ENCODE data around the gene DEPDC4.

The DEPDC4 gene

DNA sequence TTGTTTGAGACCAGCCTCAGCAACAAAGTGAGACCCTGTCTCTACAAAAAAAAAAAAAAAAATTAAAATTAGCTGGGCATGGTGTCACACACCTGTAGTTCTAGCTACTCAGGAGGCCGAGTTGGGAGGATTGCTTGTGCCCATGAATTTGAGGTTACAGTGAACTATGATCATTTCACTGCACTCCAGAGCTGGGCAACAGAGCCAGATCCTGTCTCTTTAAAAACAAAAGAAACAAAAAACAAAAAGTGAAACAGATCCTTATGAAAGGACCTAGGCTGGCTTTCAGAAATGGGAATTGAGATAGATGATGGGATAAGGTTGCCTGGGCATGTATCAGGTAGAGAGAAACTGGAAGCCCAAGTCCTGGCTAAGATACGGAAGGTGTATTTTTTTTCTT, 52.4 kb downstream of the DEPDC4 start:
- Histone ChIP-seq H3K9me3 (ENCODE audit: control insufficient read depth, insufficient read depth, low read length) (no peaks in the 10 kb centered on the region), H3K36me3 (ENCODE audit: control insufficient read depth, insufficient read depth, low read length) (peaks cover 83% of the 10 kb centered on the region), H3K27me3 (ENCODE audit: control insufficient read depth, insufficient read depth, low read length) (no peaks in the 10 kb centered on the region), H3K4me3 (ENCODE audit: low read depth, low read length) (no peak overlapping the region), H3K4me1 (ENCODE audit: control insufficient read depth, insufficient read depth, low read length) (no peaks in the 10 kb centered on the region), H3K27ac (ENCODE audit: low read depth, low read length) (no peak overlapping the region), H3K9ac (ENCODE audit: low read depth, low read length) (no peak overlapping the region)

GRCh38 chr12:100213016-100213891, 53.6 kb downstream of the DEPDC4 start:
- H3K27me3 ChIP-seq (ENCODE audit: control insufficient read depth, insufficient read depth, low read length) = no peaks in the 10 kb centered on the region
- peaks cover 83% of the 10 kb centered on the region for H3K36me3 ChIP-seq (ENCODE audit: control insufficient read depth, insufficient read depth, low read length)
- no peak overlapping the region for H3K4me3 ChIP-seq (ENCODE audit: low read depth, low read length)

GRCh38 chr12:100211698-100212097, 55.2 kb downstream of the DEPDC4 start:
- H3K4me3 ChIP-seq (ENCODE audit: low read depth, low read length) = no peak overlapping the region
- H3K27me3 ChIP-seq (ENCODE audit: control insufficient read depth, insufficient read depth, low read length) = no peaks in the 10 kb centered on the region
- H3K27ac ChIP-seq (ENCODE audit: low read depth, low read length) = no peak overlapping the region
- H3K4me1 ChIP-seq (ENCODE audit: control insufficient read depth, insufficient read depth, low read length) = no peaks in the 10 kb centered on the region
- H3K9me3 ChIP-seq (ENCODE audit: control insufficient read depth, insufficient read depth, low read length) = no peaks in the 10 kb centered on the region
- peaks cover 90% of the 10 kb centered on the region for H3K36me3 ChIP-seq (ENCODE audit: control insufficient read depth, insufficient read depth, low read length)
- no peak overlapping the region for H3K9ac ChIP-seq (ENCODE audit: low read depth, low read length)

More at GRCh38 chr12:100213016-100213891, 53.6 kb downstream of the DEPDC4 start:
- H3K9ac ChIP-seq (ENCODE audit: low read depth, low read length) = no peak overlapping the region
- H3K9me3 ChIP-seq (ENCODE audit: control insufficient read depth, insufficient read depth, low read length) = no peaks in the 10 kb centered on the region
- no peaks in the 10 kb centered on the region for H3K4me1 ChIP-seq (ENCODE audit: control insufficient read depth, insufficient read depth, low read length)
- H3K27ac ChIP-seq (ENCODE audit: low read depth, low read length) = no peak overlapping the region

DNA sequence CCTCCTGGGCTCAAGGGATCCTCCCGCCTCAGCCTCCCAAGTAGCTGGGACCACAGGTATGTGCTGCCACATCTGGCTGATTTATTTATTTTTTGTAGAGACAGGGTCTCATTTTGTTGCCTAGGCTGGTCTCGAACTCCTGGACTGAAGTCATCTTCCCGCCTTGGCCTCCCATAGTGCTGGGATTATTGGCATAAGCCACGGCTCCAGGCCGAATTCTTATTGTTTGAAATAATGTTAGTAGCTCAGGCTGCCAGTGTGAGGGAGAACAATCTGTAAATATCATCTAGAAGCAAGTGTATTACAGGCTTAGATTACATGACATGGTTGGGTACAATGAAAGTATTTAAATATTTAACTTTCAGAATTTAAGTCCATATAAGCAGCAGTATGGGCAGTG, 58.0 kb downstream of the DEPDC4 start:
- peaks cover 87% of the 10 kb centered on the region for H3K36me3 ChIP-seq (ENCODE audit: control insufficient read depth, insufficient read depth, low read length)

GRCh38 chr12:100207311-100207710, 59.6 kb downstream of the DEPDC4 start:
- no peaks in the 10 kb centered on the region for H3K27me3 ChIP-seq (ENCODE audit: control insufficient read depth, insufficient read depth, low read length)
- H3K4me3 ChIP-seq (ENCODE audit: low read depth, low read length) = no peak overlapping the region
- H3K9ac ChIP-seq (ENCODE audit: low read depth, low read length) = no peak overlapping the region
- H3K27ac ChIP-seq (ENCODE audit: low read depth, low read length) = no peak overlapping the region
- no peaks in the 10 kb centered on the region for H3K4me1 ChIP-seq (ENCODE audit: control insufficient read depth, insufficient read depth, low read length)
- H3K9me3 ChIP-seq (ENCODE audit: control insufficient read depth, insufficient read depth, low read length) = no peaks in the 10 kb centered on the region
- peaks cover 73% of the 10 kb centered on the region for H3K36me3 ChIP-seq (ENCODE audit: control insufficient read depth, insufficient read depth, low read length)

More for the DNA sequence above, 58.0 kb downstream of the DEPDC4 start:
- Histone ChIP-seq H3K27me3 (ENCODE audit: control insufficient read depth, insufficient read depth, low read length) (no peaks in the 10 kb centered on the region), H3K4me1 (ENCODE audit: control insufficient read depth, insufficient read depth, low read length) (no peaks in the 10 kb centered on the region), H3K4me3 (ENCODE audit: low read depth, low read length) (no peak overlapping the region), H3K27ac (ENCODE audit: low read depth, low read length) (no peak overlapping the region), H3K9ac (ENCODE audit: low read depth, low read length) (no peak overlapping the region), H3K9me3 (ENCODE audit: control insufficient read depth, insufficient read depth, low read length) (no peaks in the 10 kb centered on the region)

DNA sequence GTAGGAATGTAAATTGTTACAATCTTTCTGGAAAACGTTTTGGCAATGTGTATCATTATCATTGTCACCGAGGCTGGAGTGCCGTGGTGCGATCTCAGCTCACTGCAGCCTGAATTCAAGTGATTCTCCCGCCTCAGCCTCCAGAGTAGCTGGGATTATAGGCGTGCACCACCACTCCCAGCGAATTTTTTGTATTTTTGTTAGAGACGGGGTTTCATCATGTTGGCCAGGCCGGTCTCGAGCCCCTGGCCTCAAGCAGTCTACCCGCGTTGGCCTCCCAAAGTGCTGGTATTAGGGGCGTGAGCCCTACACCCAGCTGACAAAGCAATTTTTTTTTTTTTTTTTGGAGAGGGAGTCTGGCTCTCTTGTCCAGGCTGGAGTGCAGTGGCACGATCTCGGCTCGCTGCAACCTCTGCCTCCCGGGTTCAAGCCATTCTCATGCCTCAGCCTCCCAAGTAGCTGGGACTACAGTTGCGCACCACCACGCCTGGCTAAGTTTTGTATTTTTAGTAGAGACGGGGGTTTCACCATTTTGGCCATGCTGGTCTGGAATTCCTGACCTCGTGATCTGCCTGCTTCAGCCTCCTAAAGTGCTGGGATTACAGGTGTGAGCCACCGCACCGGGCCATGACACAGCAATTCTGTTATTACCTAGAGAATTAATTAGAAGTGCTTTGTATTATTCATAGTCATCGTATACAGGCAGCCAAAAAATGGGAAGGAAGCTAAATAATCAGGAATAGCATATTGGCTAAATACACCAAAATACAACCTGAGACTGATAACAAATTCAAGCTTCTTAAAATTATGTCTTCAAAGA, 65.1 kb downstream of the DEPDC4 start:
- peaks cover 22% of the 10 kb centered on the region for H3K36me3 ChIP-seq (ENCODE audit: control insufficient read depth, insufficient read depth, low read length)
- no peaks in the 10 kb centered on the region for H3K27me3 ChIP-seq (ENCODE audit: control insufficient read depth, insufficient read depth, low read length)
- H3K9ac ChIP-seq (ENCODE audit: low read depth, low read length) = no peak overlapping the region
- H3K4me3 ChIP-seq (ENCODE audit: low read depth, low read length) = peak overlapping the region; percentile 90
- H3K27ac ChIP-seq (ENCODE audit: low read depth, low read length) = no peak overlapping the region
- H3K4me1 ChIP-seq (ENCODE audit: control insufficient read depth, insufficient read depth, low read length) = no peaks in the 10 kb centered on the region
- H3K9me3 ChIP-seq (ENCODE audit: control insufficient read depth, insufficient read depth, low read length) = no peaks in the 10 kb centered on the region

GRCh38 chr12:100200463-100201181, 66.3 kb downstream of the DEPDC4 start, which contains the start of gene ACTR6:
ACTR6 (plus strand) TSS chr12:100200815; CDS start chr12:100200852, 37 bp downstream.
- Histone ChIP-seq H3K27me3 (ENCODE audit: control insufficient read depth, insufficient read depth, low read length) (no peaks in the 10 kb centered on the region), H3K9me3 (ENCODE audit: control insufficient read depth, insufficient read depth, low read length) (no peaks in the 10 kb centered on the region), H3K9ac (ENCODE audit: low read depth, low read length) (peak within 1 kb of the TSS; percentile 66), H3K36me3 (ENCODE audit: control insufficient read depth, insufficient read depth, low read length) (peaks cover 14% of the 10 kb centered on the region), H3K4me3 (ENCODE audit: low read depth, low read length) (peak within 1 kb of the TSS; percentile 90), H3K27ac (ENCODE audit: low read depth, low read length) (peak within 1 kb of the TSS; percentile 77), H3K4me1 (ENCODE audit: control insufficient read depth, insufficient read depth, low read length) (no peaks in the 10 kb centered on the region)

DNA sequence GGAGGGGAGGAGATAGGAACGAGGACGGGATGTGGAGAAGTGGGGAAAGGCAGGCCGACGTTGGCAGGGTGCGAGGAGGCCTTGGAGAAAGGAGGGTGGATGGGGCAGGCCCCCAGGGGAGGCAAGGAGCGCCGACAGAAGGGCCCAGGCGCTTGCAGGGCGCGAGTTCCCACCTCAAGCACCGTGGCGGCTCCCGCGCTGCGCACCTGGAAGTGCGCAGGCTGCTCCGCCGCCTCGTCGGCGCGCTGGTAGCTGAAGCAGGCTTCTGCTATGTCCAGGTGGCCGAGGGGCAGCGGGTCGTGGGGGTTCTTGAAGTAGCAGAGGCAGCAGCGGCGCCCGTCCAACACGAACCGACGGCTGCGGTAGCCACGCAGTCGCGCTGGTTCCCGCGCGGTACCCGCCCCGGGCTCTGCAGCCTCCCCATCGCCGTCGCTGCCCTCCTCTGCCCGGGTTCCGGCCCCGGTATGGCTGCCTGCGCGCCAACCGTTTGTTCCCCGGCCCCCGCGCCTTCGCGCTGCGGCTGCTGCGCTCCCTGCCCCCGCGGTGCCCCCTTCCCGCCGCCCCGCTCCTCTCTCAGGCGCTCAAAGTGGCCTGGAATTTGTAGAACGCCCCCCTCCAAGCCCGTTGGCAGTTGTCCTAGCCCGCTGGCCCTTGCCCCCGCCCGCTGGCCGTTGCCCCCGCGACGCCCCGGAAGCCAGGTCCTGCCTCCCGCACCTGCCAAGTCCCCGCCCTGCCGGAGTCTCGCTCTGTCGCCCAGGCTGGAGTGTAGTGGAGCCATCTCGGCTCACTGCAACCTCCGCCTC, 67.3 kb downstream of the DEPDC4 start:
- peak overlapping the region; percentile 90 for H3K4me3 ChIP-seq (ENCODE audit: low read depth, low read length)
- H3K9me3 ChIP-seq (ENCODE audit: control insufficient read depth, insufficient read depth, low read length) = no peaks in the 10 kb centered on the region
- no peaks in the 10 kb centered on the region for H3K27me3 ChIP-seq (ENCODE audit: control insufficient read depth, insufficient read depth, low read length)

DNA sequence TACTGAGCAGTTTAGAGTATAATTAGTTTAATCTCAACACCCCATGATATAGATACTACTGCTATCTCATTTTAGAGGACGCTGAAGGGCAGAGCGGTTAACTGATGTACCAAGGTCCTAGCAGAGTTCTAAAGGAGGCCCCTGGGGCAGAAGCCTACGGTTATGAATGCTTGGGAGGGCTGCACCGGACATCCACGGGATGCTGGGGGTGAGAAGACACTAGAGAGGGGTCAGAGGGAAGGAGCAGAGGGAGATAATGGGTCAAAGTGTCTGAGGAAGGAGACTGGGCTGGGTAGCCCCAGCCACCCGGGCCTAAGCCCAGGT, 67.9 kb downstream of the DEPDC4 start:
- no peaks in the 10 kb centered on the region for H3K4me1 ChIP-seq (ENCODE audit: control insufficient read depth, insufficient read depth, low read length)
- peak overlapping the region; percentile 51 for H3K9ac ChIP-seq (ENCODE audit: low read depth, low read length)
- no peaks in the 10 kb centered on the region for H3K9me3 ChIP-seq (ENCODE audit: control insufficient read depth, insufficient read depth, low read length)
- no peaks in the 10 kb centered on the region for H3K27me3 ChIP-seq (ENCODE audit: control insufficient read depth, insufficient read depth, low read length)
- H3K36me3 ChIP-seq (ENCODE audit: control insufficient read depth, insufficient read depth, low read length) = peaks cover 19% of the 10 kb centered on the region
- no peak overlapping the region for H3K27ac ChIP-seq (ENCODE audit: low read depth, low read length)
- H3K4me3 ChIP-seq (ENCODE audit: low read depth, low read length) = peak overlapping the region; percentile 90

More for the DNA sequence above, 67.3 kb downstream of the DEPDC4 start:
- peak overlapping the region; percentile 51 for H3K9ac ChIP-seq (ENCODE audit: low read depth, low read length)
- H3K27ac ChIP-seq (ENCODE audit: low read depth, low read length) = peak overlapping the region; percentile 59
- H3K4me1 ChIP-seq (ENCODE audit: control insufficient read depth, insufficient read depth, low read length) = no peaks in the 10 kb centered on the region
- H3K36me3 ChIP-seq (ENCODE audit: control insufficient read depth, insufficient read depth, low read length) = peaks cover 14% of the 10 kb centered on the region

DNA sequence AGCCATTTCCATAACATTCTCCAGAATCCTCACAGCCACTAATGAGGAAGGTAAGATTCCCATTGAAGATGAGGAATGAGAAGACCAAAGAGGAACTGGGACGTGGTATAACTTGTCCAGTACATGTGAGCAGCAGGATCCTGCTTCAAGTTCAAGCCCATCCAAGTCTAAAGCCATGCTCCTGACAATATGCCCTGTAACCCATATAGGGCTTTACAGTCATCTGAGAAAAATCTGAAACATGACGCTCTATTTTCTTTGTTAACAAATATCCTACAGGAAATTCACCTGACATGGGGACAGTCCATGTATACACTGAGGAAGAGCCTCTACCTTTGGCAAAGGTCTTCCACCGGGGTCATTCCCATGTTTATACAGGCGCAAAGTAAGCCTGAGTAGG, 69.4 kb downstream of the DEPDC4 start:
- no peak overlapping the region for H3K9ac ChIP-seq (ENCODE audit: low read depth, low read length)
- H3K9me3 ChIP-seq (ENCODE audit: control insufficient read depth, insufficient read depth, low read length) = no peaks in the 10 kb centered on the region
- no peaks in the 10 kb centered on the region for H3K27me3 ChIP-seq (ENCODE audit: control insufficient read depth, insufficient read depth, low read length)
- H3K4me1 ChIP-seq (ENCODE audit: control insufficient read depth, insufficient read depth, low read length) = no peaks in the 10 kb centered on the region
- peaks cover 24% of the 10 kb centered on the region for H3K36me3 ChIP-seq (ENCODE audit: control insufficient read depth, insufficient read depth, low read length)
- no peak overlapping the region for H3K4me3 ChIP-seq (ENCODE audit: low read depth, low read length)
- no peak overlapping the region for H3K27ac ChIP-seq (ENCODE audit: low read depth, low read length)
